ENCODE data around the gene PRLR.

The PRLR gene

GRCh38 chr5:35233121-35233520, 2.8 kb upstream of the PRLR start:
- no peak for FAIRE-seq

- no peak for FAIRE-seq
Measured at GRCh38 chr5:35232124-35232523, 1.8 kb upstream of the PRLR start.

- no peak for FAIRE-seq
Measured at GRCh38 chr5:35229076-35230037, 930 bp downstream of the PRLR start.

- FAIRE-seq, result no peak
Measured at GRCh38 chr5:35228310-35228709, 2.0 kb downstream of the PRLR start.

- FAIRE-seq, result no peak
Measured at GRCh38 chr5:35227720-35228119, 2.6 kb downstream of the PRLR start.

- no peak for FAIRE-seq
Measured at GRCh38 chr5:35223787-35224395, 6.4 kb downstream of the PRLR start.

GRCh38 chr5:35220967-35221366, 9.3 kb downstream of the PRLR start:
- FAIRE-seq, result no peak

GRCh38 chr5:35218981-35219380, 11.3 kb downstream of the PRLR start:
- no peak for FAIRE-seq

- no peak for FAIRE-seq
Measured at GRCh38 chr5:35214051-35214450, 16.2 kb downstream of the PRLR start.

GRCh38 chr5:35213608-35214007, 16.7 kb downstream of the PRLR start:
- no peak for FAIRE-seq

- FAIRE-seq, result no peak
Measured at GRCh38 chr5:35212122-35212982, 17.9 kb downstream of the PRLR start.

GRCh38 chr5:35209862-35210261, 20.4 kb downstream of the PRLR start:
- FAIRE-seq, result no peak

GRCh38 chr5:35205606-35206005, 24.7 kb downstream of the PRLR start:
- FAIRE-seq, result no peak

- no peak for FAIRE-seq
Measured at GRCh38 chr5:35205186-35205585, 25.1 kb downstream of the PRLR start.

GRCh38 chr5:35203403-35203802, 26.9 kb downstream of the PRLR start:
- FAIRE-seq, result no peak

- FAIRE-seq, result no peak
Measured at GRCh38 chr5:35202319-35203111, 27.8 kb downstream of the PRLR start.

- no peak for FAIRE-seq
Measured at GRCh38 chr5:35201291-35201690, 29.0 kb downstream of the PRLR start.

GRCh38 chr5:35199886-35200285, 30.4 kb downstream of the PRLR start:
- no peak for FAIRE-seq

GRCh38 chr5:35198686-35199085, 31.6 kb downstream of the PRLR start:
- FAIRE-seq, result no peak

GRCh38 chr5:35198075-35198474, 32.2 kb downstream of the PRLR start:
- no peak for FAIRE-seq

- FAIRE-seq, result no peak
Measured at GRCh38 chr5:35197351-35197750, 32.9 kb downstream of the PRLR start.

GRCh38 chr5:35195472-35195852, 34.8 kb downstream of the PRLR start:
- no peak for FAIRE-seq
